H1 (cell line): ENCODE measurements around the gene DLG4. TPM values are rescaled to one million over a fixed set of nuclear protein-coding genes. Genes with fewer than 3 reads are reported as not detected.

ENCODE experiments used
- CTCF ChIA-PET: fragments of 300-600 bp; sonication (Branson Sonifier 250); formaldehyde crosslinking; loops from one replicate; lab custom pipeline; 2021; ENCODE audit not compliant: partially characterized antibody; lab: Charles Lee
- POLR2A ChIA-PET: fragments of 300-600 bp; sonication (Branson Sonifier 250); formaldehyde crosslinking; loops from one replicate; lab custom pipeline; 2021; ENCODE audit warnings: inconsistent platforms; ENCODE audit not compliant: partially characterized antibody; lab: Charles Lee
- DNase-seq, 2 experiments: peaks; one replicate each; pipeline versions ENCODE4 v3.0.0 to v3.0.0-alpha.2; 2010 to 2022; ENCODE audit warnings: low spot score in 2 of 2, low read depth in 1 of 2, mixed read lengths in 1 of 2
- FAIRE-seq: peaks from 2 replicates; lab custom pipeline; 2011; peaks lifted over from hg19 to GRCh38; lab: Jason Lieb, UNC
- H2AFZ ChIP-seq: 2 replicates; pipeline ENCODE4 v1.8.1; 2012; ENCODE audit warnings: low read length, inconsistent platforms
- H2AK5ac ChIP-seq: 2 replicates; pipeline ENCODE4 v1.6.1; 2013; ENCODE audit warnings: low read depth, low read length
- H2BK120ac ChIP-seq: replicated peaks from 2 replicates; pipeline ENCODE3; 2013; ENCODE audit warnings: low read depth, low read length, inconsistent platforms
- H2BK12ac ChIP-seq: 2 replicates; pipeline ENCODE4 v1.6.1; 2013; ENCODE audit warnings: low read depth, low read length
- H2BK15ac ChIP-seq: 2 replicates; pipeline ENCODE4 v1.6.1; 2013; ENCODE audit warnings: low read length
- H2BK20ac ChIP-seq: 2 replicates; pipeline ENCODE4 v1.6.1; 2013; ENCODE audit warnings: low read length
- H2BK5ac ChIP-seq: 2 replicates; pipeline ENCODE4 v1.6.1; 2013; ENCODE audit warnings: low read depth, low read length
- H3K14ac ChIP-seq: 2 replicates; pipeline ENCODE4 v1.6.1; 2013; ENCODE audit warnings: inconsistent platforms; ENCODE audit not compliant: insufficient read length
- H3K18ac ChIP-seq: 2 replicates; pipeline ENCODE4 v1.6.1; 2013; ENCODE audit warnings: low read length; ENCODE audit errors: extremely low read depth
- H3K23ac ChIP-seq: 2 replicates; pipeline ENCODE4 v1.6.1; 2013; ENCODE audit warnings: inconsistent platforms; ENCODE audit not compliant: insufficient read length
- H3K23me2 ChIP-seq: 2 replicates; pipeline ENCODE4 v1.6.1; 2013; ENCODE audit warnings: low read depth, low read length
- H3K27ac ChIP-seq: 2 replicates; pipeline ENCODE4 v1.6.1; 2011; ENCODE audit warnings: low read depth, low read length, inconsistent platforms
- H3K27me3 ChIP-seq, 4 experiments: replicated peaks in 1 of 4; 1 replicate in 1 of 4; 2 replicates in 3 of 4; pipeline versions ENCODE4 v1.6.1 to v1.8.1; 2011 to 2013; ENCODE audit warnings: low read length in 3 of 4, mild to moderate bottlenecking in 3 of 4, inconsistent platforms in 2 of 4, mixed read lengths in 2 of 4, moderate library complexity in 1 of 4; ENCODE audit not compliant: control insufficient read depth in 3 of 4, insufficient read depth in 3 of 4; ENCODE audit errors: extremely low read depth in 1 of 4
- H3K36me3 ChIP-seq, 4 experiments: 2 replicates each; pipeline versions ENCODE4 v1.6.1 to v1.8.1; 2011 to 2013; ENCODE audit warnings: mild to moderate bottlenecking in 4 of 4, low read length in 3 of 4, moderate library complexity in 2 of 4, control low read depth in 1 of 4, inconsistent platforms in 1 of 4; ENCODE audit not compliant: insufficient read depth in 4 of 4, control insufficient read depth in 2 of 4
- H3K4ac ChIP-seq: replicated peaks from 2 replicates; pipeline ENCODE3; 2013; ENCODE audit warnings: low read length, low read depth, mixed read lengths, inconsistent platforms; ENCODE audit not compliant: insufficient read length
- H3K4me1 ChIP-seq, 4 experiments: replicated peaks in 1 of 4; 1 replicate in 1 of 4; 2 replicates in 3 of 4; pipeline versions ENCODE4 v1.6.1 to v1.8.1; 2011 to 2013; ENCODE audit warnings: low read length in 3 of 4, inconsistent platforms in 2 of 4, mixed read lengths in 1 of 4; ENCODE audit not compliant: insufficient read depth in 4 of 4, control insufficient read depth in 3 of 4
- H3K4me2 ChIP-seq, 2 experiments: 2 replicates each; pipeline versions ENCODE4 v1.6.1 to v1.8.1; 2011 to 2013; ENCODE audit warnings: low read depth in 2 of 2, low read length in 2 of 2, control low read depth in 1 of 2, inconsistent platforms in 1 of 2, mild to moderate bottlenecking in 1 of 2; ENCODE audit not compliant: insufficient read depth in 1 of 2
- H3K4me3 ChIP-seq, 4 experiments: fragments of 200-600, 300-600 bp in 1 of 4; sonication (generic), shearing (Covaris generic), sonication (Bioruptor Twin) in 1 of 4; 2 replicates each; pipeline versions ENCODE4 v1.5.1 to v1.8.1; 2011 to 2016; ENCODE audit warnings: low read length in 4 of 4, low read depth in 3 of 4, control low read depth in 2 of 4, inconsistent platforms in 2 of 4, mild to moderate bottlenecking in 2 of 4, mixed read lengths in 1 of 4, moderate library complexity in 1 of 4; ENCODE audit not compliant: insufficient read depth in 2 of 4; ENCODE audit errors: extremely low read depth in 1 of 4
- H3K56ac ChIP-seq: replicated peaks from 2 replicates; pipeline ENCODE3; 2013; ENCODE audit warnings: low read depth, mild to moderate bottlenecking, mixed read lengths, low read length, inconsistent platforms; ENCODE audit not compliant: insufficient read length
- H3K79me1 ChIP-seq: 2 replicates; pipeline ENCODE4 v1.6.1; 2013; ENCODE audit warnings: low read depth, low read length, control low read depth
- H3K79me2 ChIP-seq, 2 experiments: 2 replicates each; pipeline versions ENCODE4 v1.6.1 to v1.8.1; 2012 to 2013; ENCODE audit warnings: low read length in 2 of 2, mild to moderate bottlenecking in 2 of 2, inconsistent platforms in 1 of 2; ENCODE audit not compliant: insufficient read depth in 2 of 2, control insufficient read depth in 1 of 2
- H3K9ac ChIP-seq, 4 experiments: replicated peaks in 1 of 4; 1 replicate in 1 of 4; 2 replicates in 3 of 4; pipeline versions ENCODE4 v1.6.1 to v1.8.1; 2011 to 2013; ENCODE audit warnings: low read depth in 3 of 4, low read length in 3 of 4, control low read depth in 2 of 4, mild to moderate bottlenecking in 2 of 4, moderate library complexity in 2 of 4, inconsistent platforms in 1 of 4; ENCODE audit errors: extremely low read depth in 1 of 4
- H3K9me3 ChIP-seq, 2 experiments: 2 replicates each; pipeline versions ENCODE4 v1.6.1 to v1.8.1; 2012 to 2013; ENCODE audit warnings: mild to moderate bottlenecking in 2 of 2, moderate library complexity in 2 of 2, control low read depth in 1 of 2, inconsistent platforms in 1 of 2, low read depth in 1 of 2, low read length in 1 of 2, mixed read lengths in 1 of 2; ENCODE audit not compliant: insufficient read depth in 2 of 2
- H4K20me1 ChIP-seq, 2 experiments: replicated peaks in 1 of 2; 2 replicates each; pipeline versions ENCODE3 to v1.8.1; 2011 to 2013; ENCODE audit warnings: inconsistent platforms in 2 of 2, low read length in 2 of 2, mild to moderate bottlenecking in 1 of 2; ENCODE audit not compliant: insufficient read depth in 2 of 2, control insufficient read depth in 1 of 2
- H4K5ac ChIP-seq: 2 replicates; pipeline ENCODE4 v1.6.1; 2013; ENCODE audit warnings: low read length, low read depth, mixed read lengths, inconsistent platforms; ENCODE audit not compliant: insufficient read length
- H4K8ac ChIP-seq: 2 replicates; pipeline ENCODE4 v1.8.0; 2013; ENCODE audit warnings: mild to moderate bottlenecking, moderate library complexity, low read length, inconsistent platforms; ENCODE audit not compliant: insufficient read depth; ENCODE audit errors: extremely low read depth
- H4K91ac ChIP-seq: replicated peaks from 2 replicates; pipeline ENCODE3; 2013; ENCODE audit warnings: low read length, mixed read lengths, inconsistent platforms; ENCODE audit not compliant: insufficient read length
- ASH2L ChIP-seq: fragments of 200-600, 300-600 bp; sonication (generic); IDR thresholded peaks from one replicate; pipeline ENCODE4 v1.7.1; 2017; ENCODE audit warnings: low read length
- BCL11A ChIP-seq, 2 experiments: IDR thresholded peaks; one replicate each; pipeline ENCODE4 v1.6.1; 2011; ENCODE audit warnings: low read depth in 2 of 2, low read length in 2 of 2, mild to moderate bottlenecking in 2 of 2
- BRCA1 ChIP-seq: IDR thresholded peaks from 2 replicates; pipeline ENCODE4 v1.6.1; 2012; ENCODE audit warnings: low read depth, low read length, improper control_type of control experiment
- RXRA ChIP-seq: IDR thresholded peaks from 2 replicates; pipeline ENCODE4 v1.6.1; 2011; ENCODE audit warnings: low read depth, mild to moderate bottlenecking, low read length, moderate library complexity; ENCODE audit not compliant: insufficient read depth
- SAP30 ChIP-seq: fragments of 300-600 bp; sonication (generic); IDR thresholded peaks from 2 replicates; pipeline ENCODE4 v1.7.1; 2012; ENCODE audit warnings: low read length, moderate library complexity, mild to moderate bottlenecking, inconsistent platforms; ENCODE audit not compliant: insufficient read depth, insufficient replicate concordance
- WGBS, 2 experiments: shearing (Covaris generic) in 1 of 2; methylation state at CpG; one replicate each; pipeline versions ENCODE4 v1.1.6 to v1.1.7; 2013 to 2015; ENCODE audit warnings: low lambda C conversion rate in 2 of 2, mixed read lengths in 2 of 2, inconsistent platforms in 1 of 2, low coverage in 1 of 2, missing lambda C conversion rate in 1 of 2; ENCODE audit not compliant: insufficient replicate concordance in 2 of 2, insufficient coverage in 1 of 2, insufficient read length in 1 of 2; ENCODE audit errors: extremely low coverage in 1 of 2, missing lambda C conversion rate in 1 of 2; 5-methylcytosine and 5-hydroxymethylcytosine counted together
- polyA plus RNA-seq, 7 experiments: library from polyadenylated mRNA; depleted of rRNA in 3 of 7; stranded (reverse) in 5 of 7; unstranded in 2 of 7; fragments of >200 nt in 5 of 7; fragments of 200-250 nt in 2 of 7; gene quantifications; 1 replicate in 5 of 7; 2 replicates in 1 of 7; 4 replicates in 1 of 7; pipeline versions ENCODE4 v1.2.1 to v1.2.3, GENCODE V29; 2011 to 2013; ENCODE audit warnings: missing spikeins in 2 of 7, mixed read lengths in 2 of 7
- total RNA-seq: library from RNA; stranded (reverse); fragmentation: NEBNext Ultra II Directional; extraction: Animal tissue kit (Norgen Biotek cat#: 25700); gene quantifications from 2 replicates; pipeline ENCODE4 v1.2.1, GENCODE V29; 2021
- TF ChIP-seq, protein P1 (sequence below): IDR thresholded peaks from 2 replicates; pipeline ENCODE4 v1.6.1; 2012; ENCODE audit warnings: low read length, inconsistent platforms

DLG4 gene
- total and polyA plus RNA-seq, 2 of the 8 experiments (the other 6 are each of a cell fraction or from before 2014, with no cell fraction given) = 18.9 to 45.9 TPM

- ChIA-PET POLR2A (interaction anchor here (0.8 to 1.5 kb wide), 7 partner anchors 12 to 210 kb away, joined by 3 to 4 read pairs (median 3); partner anchors contain the start of gene PHF23), CTCF (interaction anchor here (0.8 to 1.9 kb wide), 9 partner anchors 10 to 261 kb away, joined by 3 to 19 read pairs (median 4); no protein-coding TSS in a partner anchor)
- H2BK15ac ChIP-seq = peak overlapping the region; percentile 16
- H3K18ac ChIP-seq = no peak overlapping the region
- peak overlapping the region; percentile 95 for H3K4ac ChIP-seq
- H3K27me3 ChIP-seq = peaks cover 0 to 28% (median 21%) of the 10 kb centered on the region in 4 experiments; a peak in 6 of 7 replicates
- no peaks in the 10 kb centered on the region for H3K79me2 ChIP-seq
- peaks cover 38% of the 10 kb centered on the region for H3K23me2 ChIP-seq
- H3K9me3 ChIP-seq = no peaks in the 10 kb centered on the region
- H2AK5ac ChIP-seq = peak overlapping the region; percentile 46
- peak overlapping the region; percentile 49; the same call in 1 of the 2 replicates for H2BK20ac ChIP-seq
- peak overlapping the region; percentile 76 for H4K91ac ChIP-seq
- H2BK12ac ChIP-seq = peak overlapping the region; percentile 91; the same call in 1 of the 2 replicates
- TF ChIP-seq BRCA1 (no peak), ASH2L (peak; percentile 10), BCL11A (IDR thresholded peaks at IDR 0.05; ENCODE audit: low read depth in 2 of 2, low read length in 2 of 2) (no peak), RXRA (no peak), SAP30 (no peak)
- TF ChIP-seq, protein P1, sequence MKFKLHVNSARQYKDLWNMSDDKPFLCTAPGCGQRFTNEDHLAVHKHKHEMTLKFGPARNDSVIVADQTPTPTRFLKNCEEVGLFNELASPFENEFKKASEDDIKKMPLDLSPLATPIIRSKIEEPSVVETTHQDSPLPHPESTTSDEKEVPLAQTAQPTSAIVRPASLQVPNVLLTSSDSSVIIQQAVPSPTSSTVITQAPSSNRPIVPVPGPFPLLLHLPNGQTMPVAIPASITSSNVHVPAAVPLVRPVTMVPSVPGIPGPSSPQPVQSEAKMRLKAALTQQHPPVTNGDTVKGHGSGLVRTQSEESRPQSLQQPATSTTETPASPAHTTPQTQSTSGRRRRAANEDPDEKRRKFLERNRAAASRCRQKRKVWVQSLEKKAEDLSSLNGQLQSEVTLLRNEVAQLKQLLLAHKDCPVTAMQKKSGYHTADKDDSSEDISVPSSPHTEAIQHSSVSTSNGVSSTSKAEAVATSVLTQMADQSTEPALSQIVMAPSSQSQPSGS = no peak
- peaks cover 0 to 23% (median 11%) of the 10 kb centered on the region in 4 experiments; a peak in 6 of 7 replicates for H3K4me1 ChIP-seq
- peaks cover 0 to 21% of the 10 kb centered on the region in 2 experiments for H4K20me1 ChIP-seq
- H3K4me3 ChIP-seq = peak overlapping the region; percentile 8 to 50 (median 12); a peak in 3 of 8 replicates
- H4K8ac ChIP-seq = peak overlapping the region; percentile 58; the same call in 1 of the 2 replicates
- H3K9ac ChIP-seq = peak overlapping the region in 1 of 4 experiments; percentile 11; a peak in 1 of 7 replicates
- peak overlapping the region; percentile 45 to 60 for H3K4me2 ChIP-seq
- no peak overlapping the region for H4K5ac ChIP-seq
- H3K14ac ChIP-seq = no peak overlapping the region
- 87 to 100% methylated on average over 3 to 7 of the region's 7 CpGs for WGBS, 2 experiments
- H2BK120ac ChIP-seq = peak overlapping the region; percentile 69
- peak overlapping the region; percentile 38; the same call in 1 of the 2 replicates for H2BK5ac ChIP-seq
- no peak overlapping the region for H3K27ac ChIP-seq
- no peak for DNase-seq
- peak; percentile 90 for FAIRE-seq
- peak overlapping the region; percentile 7 for H3K23ac ChIP-seq
- peak overlapping the region; percentile 77 for H3K56ac ChIP-seq
- peaks cover 8% of the 10 kb centered on the region; the same call in 1 of the 2 replicates for H3K79me1 ChIP-seq
- H3K36me3 ChIP-seq = no peaks in the 10 kb centered on the region; a peak in 1 of 8 replicates
- peak overlapping the region; percentile 73 for H2AFZ ChIP-seq
Observed at GRCh38 chr17:7174603-7175326, 44.9 kb downstream of the DLG4 start.
